Stimulated activated effector memory CD8-positive, alpha-beta T cell treated with anti-CD3 and anti-CD28 coated beads, Interleukin-12 subunit alpha, Interleukin-12 subunit beta, amount 100 ng/mL, for 72 hours (primary cell): ENCODE results near the gene SUGP1.
A peak's percentile ranks its signal among the peaks of the same experiment; 100 is the strongest.
"Not testable (repeated sequence)": the region's sequence is repeated elsewhere in the genome, so short reads cannot be mapped to it uniquely, and the experiment has no call there.

Experiments
- ATAC-seq: fragments of 150-1000 bp; cut with Tn5 transposase; 2 replicates; pipeline ENCODE4 v1.10.0; 2021
- DNase-seq, 2 donors: peaks; one replicate each; pipeline ENCODE4 v3.0.0; 2021 to 2022; ENCODE audit warnings: low spot score in 2 of 2
- H3K27ac Mint-ChIP-seq: one replicate; pipeline ENCODE4 v1.8.0; 2022; ENCODE audit warnings: mild to moderate bottlenecking, mixed read lengths
- H3K36me3 Mint-ChIP-seq: one replicate; pipeline ENCODE4 v1.8.0; 2022; ENCODE audit warnings: mild to moderate bottlenecking, mixed read lengths
- H3K4me1 Mint-ChIP-seq: one replicate; pipeline ENCODE4 v1.8.0; 2022; ENCODE audit warnings: mixed read lengths
- H3K4me3 Mint-ChIP-seq: one replicate; pipeline ENCODE4 v1.8.0; 2022; ENCODE audit warnings: mild to moderate bottlenecking, mixed read lengths
- H3K9me3 Mint-ChIP-seq: one replicate; pipeline ENCODE4 v1.8.0; 2022; ENCODE audit warnings: mixed read lengths

SUGP1 gene, protein sequence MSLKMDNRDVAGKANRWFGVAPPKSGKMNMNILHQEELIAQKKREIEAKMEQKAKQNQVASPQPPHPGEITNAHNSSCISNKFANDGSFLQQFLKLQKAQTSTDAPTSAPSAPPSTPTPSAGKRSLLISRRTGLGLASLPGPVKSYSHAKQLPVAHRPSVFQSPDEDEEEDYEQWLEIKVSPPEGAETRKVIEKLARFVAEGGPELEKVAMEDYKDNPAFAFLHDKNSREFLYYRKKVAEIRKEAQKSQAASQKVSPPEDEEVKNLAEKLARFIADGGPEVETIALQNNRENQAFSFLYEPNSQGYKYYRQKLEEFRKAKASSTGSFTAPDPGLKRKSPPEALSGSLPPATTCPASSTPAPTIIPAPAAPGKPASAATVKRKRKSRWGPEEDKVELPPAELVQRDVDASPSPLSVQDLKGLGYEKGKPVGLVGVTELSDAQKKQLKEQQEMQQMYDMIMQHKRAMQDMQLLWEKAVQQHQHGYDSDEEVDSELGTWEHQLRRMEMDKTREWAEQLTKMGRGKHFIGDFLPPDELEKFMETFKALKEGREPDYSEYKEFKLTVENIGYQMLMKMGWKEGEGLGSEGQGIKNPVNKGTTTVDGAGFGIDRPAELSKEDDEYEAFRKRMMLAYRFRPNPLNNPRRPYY

GRCh38 chr19:19320361-19321140, at the start of gene SUGP1, which contains the start of gene MAU2:
Gene SUGP1 (minus strand): TSS chr19:19320509. CDS start chr19:19320496, 13 bp downstream.
Gene MAU2 (plus strand): TSS chr19:19320829. CDS start chr19:19320860, 31 bp downstream.
- DNase-seq (peak; percentile 78 to 92), ATAC-seq (peak; percentile 95)
- Mint-ChIP-seq H3K36me3 (peaks cover 45% of the 10 kb centered on the region), H3K4me1 (peaks cover 38% of the 10 kb centered on the region), H3K27ac (peak within 1 kb of the TSS; percentile 99), H3K4me3 (peak within 1 kb of the TSS; percentile 91), H3K9me3 (no peaks in the 10 kb centered on the region)

DNA sequence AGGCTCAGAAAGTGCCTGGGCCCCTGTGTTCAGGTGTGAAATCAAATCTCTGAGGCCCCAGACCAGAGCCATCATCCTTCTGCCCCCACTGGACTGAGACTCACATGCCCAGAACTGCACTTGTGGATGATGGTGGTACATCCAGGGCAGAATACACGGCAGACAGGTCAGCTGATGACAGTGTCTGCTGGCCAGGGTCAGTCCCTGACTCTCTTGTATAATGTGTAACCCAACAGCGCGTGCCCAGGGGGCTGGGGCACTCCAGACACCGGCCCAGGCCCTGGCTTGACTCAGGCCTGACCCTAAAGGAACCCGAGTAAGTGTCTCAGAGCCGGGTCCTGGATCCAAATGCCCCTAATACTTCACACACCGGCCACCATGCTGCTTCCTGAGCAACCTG, 47.8 kb upstream of the SUGP1 start:
- DNase-seq (no peak), ATAC-seq (no peak)
- H3K27ac Mint-ChIP-seq: no peak overlapping the region
- no peaks in the 10 kb centered on the region for H3K9me3 Mint-ChIP-seq
- H3K36me3 Mint-ChIP-seq: peaks cover 13% of the 10 kb centered on the region
- H3K4me3 Mint-ChIP-seq: no peak overlapping the region
- peaks cover 22% of the 10 kb centered on the region for H3K4me1 Mint-ChIP-seq

GRCh38 chr19:19366434-19367396, 46.4 kb upstream of the SUGP1 start:
- peaks cover 13% of the 10 kb centered on the region for H3K36me3 Mint-ChIP-seq

DNA sequence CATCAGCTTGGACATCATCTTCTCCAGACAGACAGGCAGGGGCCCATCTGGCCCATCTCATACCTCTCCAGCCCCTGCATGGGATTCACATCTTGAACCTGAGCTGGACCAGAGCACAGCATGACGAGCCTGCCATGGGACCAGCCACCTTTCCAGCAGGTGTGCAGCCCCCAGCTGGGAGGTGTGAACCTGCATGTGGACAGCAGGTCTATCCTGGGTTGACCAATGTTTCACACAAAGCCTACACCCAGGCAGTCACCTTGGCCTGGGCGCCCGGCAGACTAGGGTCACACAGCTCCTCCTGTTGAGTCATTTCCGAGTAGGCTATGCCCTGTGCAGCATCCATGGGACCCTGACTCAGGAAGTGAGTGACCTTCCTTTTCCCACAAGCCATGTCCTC, 41.8 kb upstream of the SUGP1 start:
- Mint-ChIP-seq H3K36me3 (peaks cover 12% of the 10 kb centered on the region), H3K27ac (peak overlapping the region; percentile 65), H3K9me3 (no peaks in the 10 kb centered on the region), H3K4me3 (no peak overlapping the region), H3K4me1 (peaks cover 38% of the 10 kb centered on the region)
- ATAC-seq (no peak), DNase-seq (no peak)

More at GRCh38 chr19:19366434-19367396, 46.4 kb upstream of the SUGP1 start:
- Mint-ChIP-seq H3K27ac (no peak overlapping the region), H3K4me3 (peak overlapping the region; percentile 48), H3K4me1 (peaks cover 20% of the 10 kb centered on the region), H3K9me3 (no peaks in the 10 kb centered on the region)
- ATAC-seq: peak; percentile 94
- DNase-seq: peak; percentile 66 to 82

DNA sequence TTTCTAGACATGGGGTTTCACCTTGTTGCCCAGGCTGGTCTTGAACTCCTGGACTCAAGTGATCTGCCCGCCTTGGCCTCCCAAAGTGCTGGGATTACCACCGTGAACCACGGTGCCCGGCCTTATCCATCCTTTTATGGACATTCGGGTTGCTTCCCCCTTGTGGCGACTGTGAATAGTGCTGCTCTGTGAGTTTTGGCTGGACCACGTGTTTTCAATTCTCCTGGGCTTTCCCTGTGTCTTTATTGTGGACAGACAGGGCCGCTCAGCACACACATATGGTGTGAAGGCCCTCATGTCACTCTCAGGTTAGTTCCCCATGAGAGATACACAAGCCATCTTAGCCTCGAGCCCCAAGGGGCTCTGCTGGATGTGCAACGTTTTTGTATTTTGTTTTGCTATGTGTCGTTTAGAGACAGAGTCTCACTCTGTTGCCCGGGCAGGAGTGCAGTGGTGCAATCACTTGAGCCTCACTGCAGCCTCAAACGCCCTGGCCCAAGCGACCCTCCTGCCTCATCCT, 40.8 kb upstream of the SUGP1 start:
- Mint-ChIP-seq H3K4me1 (peaks cover 32% of the 10 kb centered on the region), H3K27ac (peak overlapping the region; percentile 75), H3K9me3 (no peaks in the 10 kb centered on the region), H3K36me3 (peaks cover 6% of the 10 kb centered on the region), H3K4me3 (peak overlapping the region; percentile 23)
- DNase-seq (peak; percentile 57 to 85), ATAC-seq (peak; percentile 80)

DNA sequence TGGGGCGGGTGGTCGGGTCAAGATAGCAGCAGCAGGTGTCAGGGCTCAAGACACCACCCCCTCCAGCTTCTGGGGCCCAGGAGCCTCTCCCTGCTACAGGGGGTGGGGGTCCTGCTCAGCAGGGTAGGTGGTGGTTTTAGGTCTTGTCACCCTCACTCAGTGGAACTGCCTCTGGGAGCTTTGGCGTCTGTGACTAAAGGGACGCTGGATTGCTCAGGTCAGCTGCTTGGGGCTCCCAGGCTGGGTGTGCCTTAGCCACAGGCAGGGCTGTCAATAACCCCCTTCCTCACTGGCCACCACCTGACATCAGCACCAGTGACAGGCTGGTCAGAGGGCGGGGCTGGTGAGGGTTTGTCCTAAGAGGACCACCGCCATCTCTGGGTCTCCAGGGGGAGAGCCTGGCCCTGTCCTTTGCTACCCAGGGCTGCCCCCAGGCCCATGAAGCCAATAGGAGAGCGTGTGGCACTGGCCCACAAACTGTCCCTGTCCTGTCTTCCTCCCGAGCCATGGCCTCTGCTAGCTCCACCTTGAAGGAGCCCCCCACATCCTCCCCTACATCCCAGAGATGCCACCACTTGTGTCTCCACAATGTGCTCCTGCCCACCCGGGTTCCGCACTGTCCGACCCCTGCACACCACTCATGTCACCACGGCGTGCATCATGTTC, 36.7 kb upstream of the SUGP1 start:
- peaks cover 22% of the 10 kb centered on the region for H3K4me1 Mint-ChIP-seq
- H3K4me3 Mint-ChIP-seq: no peak overlapping the region
- peaks cover 29% of the 10 kb centered on the region for H3K36me3 Mint-ChIP-seq
- peak overlapping the region; percentile 15 for H3K27ac Mint-ChIP-seq
- no peak for DNase-seq
- no peak for ATAC-seq
- no peaks in the 10 kb centered on the region for H3K9me3 Mint-ChIP-seq

GRCh38 chr19:19356500-19356899, 36.2 kb upstream of the SUGP1 start:
- no peak for ATAC-seq
- no peaks in the 10 kb centered on the region for H3K9me3 Mint-ChIP-seq

DNA sequence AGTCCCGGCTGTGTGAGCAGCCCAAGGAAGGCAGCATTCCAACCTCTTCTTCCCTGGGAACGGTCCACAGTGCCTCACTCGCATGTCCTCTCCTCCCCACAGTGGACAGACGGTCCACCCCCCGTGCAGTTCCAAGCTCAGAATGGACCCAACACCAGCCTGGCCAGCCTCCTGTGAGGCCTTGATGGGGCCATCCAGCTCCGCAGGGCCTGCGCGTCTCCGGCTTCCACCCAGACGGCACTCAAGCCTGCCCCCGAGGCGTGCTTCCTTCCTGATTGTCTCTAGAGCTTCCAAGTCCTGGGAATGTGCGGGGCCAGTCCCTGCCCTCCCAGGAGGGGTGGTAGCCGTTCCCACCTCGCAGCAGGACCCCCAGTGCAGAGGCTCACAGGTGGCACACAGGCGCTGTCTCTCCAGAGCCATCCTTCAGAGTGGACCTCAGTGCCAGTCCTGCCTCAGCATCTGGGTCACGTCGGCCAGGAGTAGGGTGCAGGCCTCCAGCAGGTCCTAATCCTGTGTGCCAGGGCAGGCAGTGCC, 35.4 kb upstream of the SUGP1 start:
- Mint-ChIP-seq H3K36me3 (peaks cover 42% of the 10 kb centered on the region), H3K9me3 (no peaks in the 10 kb centered on the region), H3K4me1 (peaks cover 10% of the 10 kb centered on the region), H3K4me3 (no peak overlapping the region), H3K27ac (no peak overlapping the region)
- DNase-seq (no peak), ATAC-seq (no peak)

More at GRCh38 chr19:19356500-19356899, 36.2 kb upstream of the SUGP1 start:
- DNase-seq: no peak
- peaks cover 18% of the 10 kb centered on the region for H3K4me1 Mint-ChIP-seq
- no peak overlapping the region for H3K27ac Mint-ChIP-seq
- H3K4me3 Mint-ChIP-seq: no peak overlapping the region
- peaks cover 34% of the 10 kb centered on the region for H3K36me3 Mint-ChIP-seq

GRCh38 chr19:19354932-19355331, 34.6 kb upstream of the SUGP1 start:
- no peak overlapping the region for H3K4me3 Mint-ChIP-seq
- no peaks in the 10 kb centered on the region for H3K9me3 Mint-ChIP-seq
- no peak for DNase-seq
- H3K4me1 Mint-ChIP-seq: peaks cover 10% of the 10 kb centered on the region
- ATAC-seq: no peak
- H3K36me3 Mint-ChIP-seq: peaks cover 50% of the 10 kb centered on the region
- no peak overlapping the region for H3K27ac Mint-ChIP-seq

GRCh38 chr19:19354007-19354406, 33.7 kb upstream of the SUGP1 start:
- Mint-ChIP-seq H3K27ac (no peak overlapping the region), H3K4me1 (peaks cover 9% of the 10 kb centered on the region), H3K9me3 (no peaks in the 10 kb centered on the region), H3K4me3 (no peak overlapping the region), H3K36me3 (peaks cover 59% of the 10 kb centered on the region)
- ATAC-seq: no peak
- no peak for DNase-seq

GRCh38 chr19:19352823-19353222, 32.5 kb upstream of the SUGP1 start:
- H3K36me3 Mint-ChIP-seq: peaks cover 67% of the 10 kb centered on the region
- H3K4me3 Mint-ChIP-seq: no peak overlapping the region
- ATAC-seq (no peak), DNase-seq (no peak)
- H3K27ac Mint-ChIP-seq: peak overlapping the region; percentile 86
- H3K9me3 Mint-ChIP-seq: no peaks in the 10 kb centered on the region
- peaks cover 5% of the 10 kb centered on the region for H3K4me1 Mint-ChIP-seq

DNA sequence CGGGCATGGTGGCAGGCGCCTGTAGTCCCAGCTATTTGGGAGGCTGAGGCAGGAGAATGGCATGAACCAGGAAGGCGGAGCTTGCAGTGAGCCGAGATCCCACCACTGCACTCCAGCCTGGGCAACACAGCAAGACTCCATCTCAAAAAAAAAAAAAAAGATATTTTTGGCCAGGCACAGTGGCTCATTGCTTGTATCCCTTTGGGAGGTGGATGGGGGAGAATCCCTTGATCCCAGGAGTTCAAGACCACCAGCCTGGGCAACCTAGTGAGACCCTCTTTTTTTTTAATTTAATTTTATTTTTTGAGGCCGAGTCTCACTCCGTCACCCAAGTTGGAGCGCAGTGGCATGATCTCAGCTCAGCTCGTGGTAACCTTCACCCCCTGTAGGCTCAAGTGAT, 30.4 kb upstream of the SUGP1 start:
- DNase-seq, H3K9me3 Mint-ChIP-seq, H3K4me1 Mint-ChIP-seq, H3K27ac Mint-ChIP-seq, ATAC-seq, H3K4me3 Mint-ChIP-seq: not testable (repeated sequence)
- peaks cover 78% of the 10 kb centered on the region for H3K36me3 Mint-ChIP-seq

- no peak for DNase-seq
- Mint-ChIP-seq H3K4me3 (no peak overlapping the region), H3K36me3 (peaks cover 86% of the 10 kb centered on the region), H3K27ac (peak overlapping the region; percentile 67), H3K9me3 (no peaks in the 10 kb centered on the region), H3K4me1 (no peaks in the 10 kb centered on the region)
- ATAC-seq: no peak
These were observed 29.1 kb upstream of the SUGP1 start for GRCh38 chr19:19349365-19349764.
